Stimulated activated CD4-positive, alpha-beta T cell treated with anti-CD3 and anti-CD28 coated beads, Interleukin-1b, Interleukin-23, amount 100 ng/mL, for 48 hours (primary cell): Measurements from ENCODE around the gene ZG16.
A peak's percentile ranks its signal among the peaks of the same experiment; 100 is the strongest.
"Not testable (repeated sequence)": the region's sequence is repeated elsewhere in the genome, so short reads cannot be mapped to it uniquely, and the experiment has no call there.

Experiments
- DNase-seq: peaks from one replicate; pipeline ENCODE4 v3.0.0-alpha.2; 2020

ZG16 gene

GRCh38 chr16:29753516-29753915 is 24.5 kb upstream of the ZG16 start:
- DNase-seq: no peak

GRCh38 chr16:29756654-29757053 is 21.4 kb upstream of the ZG16 start:
- no peak for DNase-seq

DNA sequence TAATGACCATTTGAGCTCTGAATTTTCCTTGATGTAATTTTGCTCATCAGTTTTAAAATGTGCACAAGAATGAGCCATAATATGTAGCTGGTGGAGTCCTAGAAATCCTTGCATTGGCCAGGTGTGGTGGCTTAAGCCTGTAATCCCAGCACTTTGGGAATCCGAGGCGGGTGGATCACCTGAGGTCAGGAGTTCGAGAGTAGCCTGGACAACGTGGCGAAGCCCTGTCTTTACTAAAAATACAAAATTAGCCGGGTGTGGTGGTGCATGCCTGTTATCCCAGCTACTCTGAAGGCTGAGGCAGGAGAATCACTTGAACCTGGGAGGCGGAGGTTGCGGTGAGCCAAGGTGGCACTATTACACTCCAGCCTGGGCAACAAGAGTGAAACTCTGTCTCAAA is 21.0 kb upstream of the ZG16 start:
- not testable (repeated sequence) for DNase-seq

DNA sequence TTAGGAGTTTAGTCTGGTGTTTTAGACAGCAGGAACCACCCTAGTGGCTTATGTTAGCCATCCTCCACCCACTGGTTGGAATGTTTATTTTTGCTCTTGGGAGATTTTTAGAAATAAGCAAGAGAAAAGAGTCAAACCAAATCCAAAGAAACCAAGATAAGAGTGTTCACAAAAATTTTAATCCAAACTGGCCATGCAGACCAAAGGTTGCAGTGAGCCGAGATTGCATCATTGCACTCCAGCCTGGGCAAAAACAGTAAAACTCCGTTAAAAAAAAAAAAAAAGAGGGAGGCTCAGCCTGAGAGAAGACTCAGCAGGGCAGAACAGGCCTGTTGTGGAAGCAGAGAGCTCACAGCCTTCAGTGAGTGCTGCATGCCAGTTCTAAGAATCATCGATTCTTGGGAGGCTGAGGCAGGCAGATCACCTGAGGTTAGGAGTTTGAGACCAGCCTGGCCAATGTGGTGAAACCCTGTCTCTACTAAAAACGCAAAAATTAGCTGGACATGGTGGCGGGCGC is 20.0 kb upstream of the ZG16 start:
- no peak for DNase-seq

GRCh38 chr16:29760567-29761279 is 17.3 kb upstream of the ZG16 start:
- DNase-seq: no peak

DNA sequence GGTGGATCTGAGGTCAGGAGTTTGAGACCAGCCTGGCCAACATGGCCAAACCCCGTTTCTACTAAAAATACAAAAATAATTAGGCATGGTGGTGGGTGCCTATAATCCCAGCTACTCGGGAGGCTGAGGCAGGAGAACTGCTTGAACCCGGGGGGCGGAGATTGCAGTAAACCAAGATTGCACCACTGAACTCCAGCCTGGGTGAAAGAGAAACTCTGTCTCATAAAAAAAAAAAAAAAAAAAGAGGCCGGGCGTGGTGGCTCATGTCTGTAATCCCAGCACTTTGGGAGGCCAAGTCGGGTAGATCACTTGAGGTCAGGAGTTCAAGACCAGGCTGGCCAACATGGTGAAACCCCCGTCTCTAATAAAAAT is 16.8 kb upstream of the ZG16 start:
- DNase-seq: not testable (repeated sequence)

GRCh38 chr16:29761882-29762281 is 16.2 kb upstream of the ZG16 start:
- no peak for DNase-seq

DNA sequence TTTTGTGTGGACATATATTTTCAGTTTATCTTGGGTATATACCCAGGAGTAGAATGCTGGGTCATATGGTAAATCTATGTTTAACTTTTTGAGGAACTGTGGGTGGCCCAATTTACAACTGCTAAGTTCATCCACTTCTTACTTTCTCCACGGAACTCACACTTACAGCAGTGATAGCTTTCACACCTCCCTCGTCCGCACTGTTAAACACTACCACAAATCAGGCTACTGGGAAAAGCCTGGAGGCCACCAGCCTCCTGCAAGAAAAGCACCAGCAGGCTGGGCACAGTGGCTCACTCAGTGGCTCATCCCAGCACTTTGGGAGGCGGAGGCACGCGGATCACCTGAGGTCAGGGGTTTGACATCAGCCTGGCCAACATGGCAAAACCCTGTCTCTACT is 14.7 kb upstream of the ZG16 start:
- DNase-seq: no peak

DNA sequence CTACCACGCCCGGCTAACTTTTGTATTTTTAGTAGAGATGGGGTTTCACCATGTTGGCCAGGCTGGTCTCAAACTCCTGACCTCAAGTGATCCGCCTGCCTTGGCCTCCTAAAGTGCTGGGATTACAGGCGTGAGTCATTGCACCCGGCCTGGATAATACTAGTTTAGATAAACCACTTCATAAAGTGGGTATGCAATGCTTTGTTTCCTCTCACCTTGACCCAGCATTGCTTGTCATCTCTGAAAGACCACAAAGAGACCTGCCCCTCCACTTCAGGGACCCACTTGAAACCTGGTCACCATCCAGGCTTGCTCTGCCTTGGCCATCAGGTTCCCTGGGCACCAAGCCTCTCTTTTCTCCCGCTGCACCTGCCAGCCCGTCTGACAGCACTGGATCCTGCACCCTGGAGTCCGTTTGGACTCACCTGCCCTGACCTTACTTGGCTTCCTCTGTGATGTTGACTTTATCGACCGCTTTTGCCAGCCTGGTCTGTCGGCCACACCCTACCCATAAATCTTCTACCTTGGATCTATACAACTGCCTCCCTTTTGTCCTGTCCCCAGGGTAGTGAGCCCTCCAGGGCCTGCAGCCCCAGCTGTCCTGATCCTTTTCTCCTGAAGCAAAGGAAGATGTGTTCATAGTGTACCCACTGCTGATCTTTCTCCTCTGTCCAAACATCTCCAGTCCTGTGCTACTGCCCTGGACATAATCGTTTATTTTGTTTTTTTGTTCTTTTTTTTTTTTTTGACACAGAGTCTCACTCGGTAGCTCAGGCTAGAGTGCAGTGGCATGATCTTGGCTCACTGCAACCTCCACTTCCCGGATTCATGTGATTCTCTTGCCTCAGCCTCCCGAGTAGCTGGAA is 12.7 kb upstream of the ZG16 start:
- no peak for DNase-seq

DNA sequence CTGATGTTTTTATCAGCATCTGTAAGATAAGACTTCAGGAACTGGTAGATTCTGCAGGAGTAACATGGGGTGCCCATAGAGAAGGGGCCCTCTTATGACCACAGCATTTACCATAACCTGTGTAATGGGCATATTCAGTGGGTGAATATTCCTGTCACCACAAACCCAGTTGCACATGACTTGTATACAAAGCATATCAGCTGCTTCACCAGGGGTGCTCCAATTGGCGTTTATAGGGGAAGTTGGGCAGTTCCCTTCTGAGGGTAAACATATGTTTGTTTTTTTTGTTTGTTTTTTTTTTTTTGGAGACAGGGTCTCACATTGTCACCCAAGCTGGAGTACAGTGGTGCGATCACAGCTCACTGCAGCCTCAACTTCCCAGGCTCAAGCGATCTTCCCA is 11.5 kb upstream of the ZG16 start:
- no peak for DNase-seq

DNA sequence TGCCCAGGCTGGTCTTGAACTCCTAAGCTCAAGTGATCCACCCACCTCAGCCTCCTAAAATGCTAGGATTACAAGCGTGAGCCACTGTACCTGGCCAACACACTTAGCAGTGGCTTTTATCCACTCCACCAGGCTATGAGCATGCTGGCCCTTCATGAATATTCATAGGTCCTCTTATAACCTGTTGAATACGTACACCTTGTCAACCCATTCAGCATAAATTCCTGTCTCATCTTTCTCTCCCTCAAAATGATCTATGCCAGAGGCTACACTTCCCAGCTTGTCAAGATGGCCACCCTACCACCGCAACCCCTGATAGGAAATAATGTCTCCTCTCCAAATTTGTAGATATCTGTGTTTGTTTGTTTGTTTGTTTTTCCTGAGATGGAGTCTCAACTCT is 11.0 kb upstream of the ZG16 start:
- DNase-seq: no peak

- DNase-seq: no peak
These were observed 8.5 kb upstream of the ZG16 start for GRCh38 chr16:29769507-29769906.

DNA sequence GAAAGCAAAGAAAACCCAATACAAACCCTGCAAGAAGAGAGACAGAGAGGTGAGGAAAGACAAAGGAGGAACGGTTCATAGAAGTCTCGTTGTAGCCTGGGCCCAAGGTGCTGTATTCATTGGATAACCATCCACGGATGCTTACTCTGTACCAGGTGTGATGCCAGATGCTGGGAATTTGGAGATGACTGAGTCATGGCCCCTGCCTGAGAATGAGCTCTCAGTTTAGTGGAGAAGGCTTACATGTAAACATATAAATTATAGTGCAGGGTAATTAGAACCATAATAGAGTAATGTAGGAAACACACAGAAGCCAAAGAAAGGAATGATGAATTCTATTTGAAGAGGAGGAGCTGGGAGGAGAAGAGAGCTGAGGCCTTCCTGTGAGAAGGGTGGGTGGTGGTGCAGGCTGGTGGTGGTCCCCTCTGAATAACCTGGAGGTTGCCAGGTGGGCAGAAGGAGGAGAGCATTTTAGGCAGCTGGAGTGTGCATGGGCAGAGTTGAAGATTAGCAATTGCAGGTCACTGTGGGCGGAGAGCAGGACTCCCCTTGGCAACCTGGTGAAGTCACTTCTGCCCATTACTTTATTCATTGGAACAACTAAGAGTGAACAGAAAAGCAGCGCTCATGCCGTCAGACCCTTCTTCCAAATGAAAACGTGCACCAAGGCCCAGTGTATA is 7.7 kb upstream of the ZG16 start:
- DNase-seq: no peak

- DNase-seq: not testable (repeated sequence)
These were observed 5.7 kb upstream of the ZG16 start for GRCh38 chr16:29772330-29772729.

DNA sequence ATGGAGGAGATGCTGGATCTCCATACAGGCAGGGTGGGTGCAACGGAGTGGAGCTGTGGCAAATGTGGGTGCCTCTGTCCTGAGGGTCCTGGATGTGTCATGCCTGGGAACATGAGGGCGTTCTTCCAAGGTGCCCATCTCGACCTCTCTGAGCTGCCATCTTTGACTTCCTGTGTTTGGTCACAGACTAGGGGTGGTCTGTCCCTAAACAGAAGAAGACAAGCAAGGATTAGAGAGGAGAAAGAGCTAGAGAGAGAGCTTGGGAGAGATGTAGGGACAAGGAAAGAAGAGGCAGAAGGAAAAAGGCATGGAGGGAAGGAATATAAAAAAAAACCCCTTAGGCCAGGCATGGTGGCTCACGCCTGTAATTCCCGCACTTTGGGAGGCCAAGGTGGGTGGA is 3.3 kb upstream of the ZG16 start:
- DNase-seq: no peak

DNA sequence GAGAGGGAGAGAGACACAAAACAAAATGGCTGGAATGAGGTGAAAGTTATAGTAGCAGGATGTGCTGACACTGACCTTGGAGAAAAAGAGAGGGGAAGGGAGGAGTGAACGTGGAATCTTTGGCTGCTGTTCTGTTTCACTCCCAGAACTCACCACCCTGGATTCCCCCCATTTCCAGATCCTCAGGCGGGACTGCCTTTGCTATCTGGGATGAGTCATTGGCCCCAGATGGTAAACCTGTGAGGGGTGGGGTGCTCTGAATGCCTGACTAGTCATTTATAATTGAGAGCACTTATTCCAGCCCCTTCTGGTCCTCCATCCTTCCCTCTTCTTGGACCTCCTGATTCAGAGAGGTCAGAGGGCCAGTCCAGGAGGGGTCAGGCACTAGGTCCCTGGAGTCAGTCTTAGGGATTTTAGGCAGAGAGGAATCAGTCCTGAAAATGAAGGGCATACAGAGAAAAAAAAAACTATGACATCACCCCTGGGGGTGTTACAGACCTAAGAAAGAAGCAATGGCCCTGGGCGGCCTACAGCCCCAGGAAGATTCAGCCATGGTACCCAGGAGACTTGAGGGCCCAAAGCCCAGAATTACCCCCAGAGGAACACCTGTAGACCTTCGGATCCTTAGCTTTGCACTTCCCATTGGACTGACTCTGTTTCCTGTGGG is 2.2 kb upstream of the ZG16 start:
- no peak for DNase-seq

- no peak for DNase-seq
These were observed 1.4 kb downstream of the ZG16 start for GRCh38 chr16:29779474-29779873.

GRCh38 chr16:29783094-29783953 is 5.3 kb downstream of the ZG16 start:
- DNase-seq: not testable (repeated sequence)

DNA sequence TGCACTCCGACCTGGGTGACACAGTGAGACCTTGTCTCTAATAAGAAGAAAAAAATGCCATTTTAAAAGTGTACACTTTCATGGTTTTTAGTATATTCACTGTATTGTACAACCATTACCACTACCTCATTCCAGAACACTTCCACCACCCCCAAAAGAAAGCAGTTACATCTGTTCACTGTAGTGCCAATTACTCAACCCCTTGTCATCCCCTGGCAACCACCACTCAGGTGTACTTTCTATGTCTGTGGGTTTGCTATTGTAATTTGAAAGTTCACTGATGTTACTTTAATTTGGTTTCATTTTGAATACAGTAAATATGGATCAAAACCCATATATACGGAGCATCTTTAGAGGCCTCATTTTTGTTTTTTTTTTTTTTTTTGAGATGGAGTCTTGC is 6.1 kb downstream of the ZG16 start:
- peak; percentile 54 for DNase-seq

- peak; percentile 74 for DNase-seq
These were observed 6.9 kb downstream of the ZG16 start for GRCh38 chr16:29784901-29785500.

GRCh38 chr16:29787155-29787554 is 9.1 kb downstream of the ZG16 start:
- DNase-seq: not testable (repeated sequence)

DNA sequence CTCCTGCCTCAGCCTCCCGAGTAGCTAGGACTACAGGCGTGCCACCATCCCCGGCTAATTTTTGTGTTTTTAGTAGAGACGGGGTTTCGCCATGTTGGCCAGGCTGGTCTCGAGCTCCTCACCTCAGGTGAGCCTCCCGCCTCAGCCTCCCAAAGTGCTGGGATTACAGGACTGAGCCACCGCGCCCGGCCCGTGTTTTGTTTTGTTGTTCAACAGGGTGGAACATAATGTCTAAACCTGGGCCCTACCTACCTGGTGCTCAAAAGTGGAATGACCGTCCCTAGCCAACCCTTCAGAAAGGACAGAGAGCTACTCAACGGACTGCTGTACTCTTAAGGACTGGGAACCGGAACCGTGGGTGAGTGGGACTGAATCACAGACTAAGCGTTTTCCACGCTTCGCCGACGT is 11.7 kb downstream of the ZG16 start:
- no peak for DNase-seq
